Measurements from ENCODE around the gene KPNA4.

- no peak for TF ChIP-seq ESRRA (IDR thresholded peaks at IDR 0.05; ENCODE audit: borderline replicate concordance, low read length)
- no peak for TF ChIP-seq MAX (IDR thresholded peaks at IDR 0.05)
- TF ChIP-seq RAD21 (conservative IDR thresholded peaks at IDR 0.05 in 1 of 2, IDR thresholded peaks at IDR 0.05 in 1 of 2), result no peak
- no peak for TF ChIP-seq ZC3H11A (IDR thresholded peaks at IDR 0.05)
- no peak for TF ChIP-seq USF2 (IDR thresholded peaks at IDR 0.05)
- TF ChIP-seq CBX8 (IDR thresholded peaks at IDR 0.05), result no peak
- TF ChIP-seq CTCF (IDR thresholded peaks at IDR 0.05), result no peak
- TF ChIP-seq BHLHE40 (IDR thresholded peaks at IDR 0.05; ENCODE audit: low read depth, low read length), result no peak
- no peak for TF ChIP-seq PBX3 (IDR thresholded peaks at IDR 0.05)
- TF ChIP-seq POLR2A (IDR thresholded peaks at IDR 0.05; ENCODE audit: low read length), result no peak
- TF ChIP-seq RFX5 (IDR thresholded peaks at IDR 0.05), result no peak
- no peak for TF ChIP-seq JUNB (IDR thresholded peaks at IDR 0.05)
Measured at GRCh38 chr3:160446522-160447056, 118.8 kb downstream of the KPNA4 start.
